ENCODE results near the gene CAMK2G.

DNA sequence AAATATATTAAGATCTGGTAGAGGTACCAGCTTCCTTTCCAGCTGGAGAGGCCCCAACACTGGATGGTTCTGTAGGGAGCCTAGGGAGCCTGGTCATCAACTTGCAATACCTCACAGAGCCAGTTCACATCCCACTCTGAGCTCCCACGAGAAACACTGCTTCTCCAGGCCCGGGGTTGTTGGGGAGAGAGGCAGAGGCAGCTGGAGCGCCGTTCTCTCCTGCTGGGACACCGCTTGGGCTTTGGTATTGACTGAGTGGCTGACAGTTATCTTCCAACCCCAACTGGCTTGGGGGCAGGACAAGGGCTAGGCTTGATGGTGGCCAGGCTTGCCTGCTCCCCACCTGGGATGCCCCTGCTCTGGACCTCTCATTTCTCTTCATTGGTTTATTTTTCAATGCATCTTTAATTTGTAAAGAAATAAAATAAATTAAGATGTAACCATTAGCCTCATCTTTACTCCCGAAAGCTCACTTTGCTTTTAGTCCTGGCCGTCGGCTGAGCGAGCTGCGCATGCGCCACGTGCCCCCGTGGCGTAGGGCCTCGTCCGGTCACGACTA lies 102.6 kb downstream of the CAMK2G start:
- TF ChIP-seq, protein P1, sequence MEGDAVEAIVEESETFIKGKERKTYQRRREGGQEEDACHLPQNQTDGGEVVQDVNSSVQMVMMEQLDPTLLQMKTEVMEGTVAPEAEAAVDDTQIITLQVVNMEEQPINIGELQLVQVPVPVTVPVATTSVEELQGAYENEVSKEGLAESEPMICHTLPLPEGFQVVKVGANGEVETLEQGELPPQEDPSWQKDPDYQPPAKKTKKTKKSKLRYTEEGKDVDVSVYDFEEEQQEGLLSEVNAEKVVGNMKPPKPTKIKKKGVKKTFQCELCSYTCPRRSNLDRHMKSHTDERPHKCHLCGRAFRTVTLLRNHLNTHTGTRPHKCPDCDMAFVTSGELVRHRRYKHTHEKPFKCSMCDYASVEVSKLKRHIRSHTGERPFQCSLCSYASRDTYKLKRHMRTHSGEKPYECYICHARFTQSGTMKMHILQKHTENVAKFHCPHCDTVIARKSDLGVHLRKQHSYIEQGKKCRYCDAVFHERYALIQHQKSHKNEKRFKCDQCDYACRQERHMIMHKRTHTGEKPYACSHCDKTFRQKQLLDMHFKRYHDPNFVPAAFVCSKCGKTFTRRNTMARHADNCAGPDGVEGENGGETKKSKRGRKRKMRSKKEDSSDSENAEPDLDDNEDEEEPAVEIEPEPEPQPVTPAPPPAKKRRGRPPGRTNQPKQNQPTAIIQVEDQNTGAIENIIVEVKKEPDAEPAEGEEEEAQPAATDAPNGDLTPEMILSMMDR (IDR thresholded peaks at IDR 0.05; ENCODE audit: borderline replicate concordance, extremely low read depth, low read length, poor library complexity, severe bottlenecking) = no peak
- TF ChIP-seq EZH2 (IDR thresholded peaks at IDR 0.05; ENCODE audit: borderline replicate concordance, low read depth, low read length, severe bottlenecking) = no peak
